Measurements from ENCODE around the gene SCRG1. TPM values are rescaled to one million over a fixed set of nuclear protein-coding genes. Genes with fewer than 3 reads are reported as not detected.

Gene SCRG1
- total RNA-seq, 6 experiments from 2014 or later = not detected

- TF ChIP-seq, protein P1, sequence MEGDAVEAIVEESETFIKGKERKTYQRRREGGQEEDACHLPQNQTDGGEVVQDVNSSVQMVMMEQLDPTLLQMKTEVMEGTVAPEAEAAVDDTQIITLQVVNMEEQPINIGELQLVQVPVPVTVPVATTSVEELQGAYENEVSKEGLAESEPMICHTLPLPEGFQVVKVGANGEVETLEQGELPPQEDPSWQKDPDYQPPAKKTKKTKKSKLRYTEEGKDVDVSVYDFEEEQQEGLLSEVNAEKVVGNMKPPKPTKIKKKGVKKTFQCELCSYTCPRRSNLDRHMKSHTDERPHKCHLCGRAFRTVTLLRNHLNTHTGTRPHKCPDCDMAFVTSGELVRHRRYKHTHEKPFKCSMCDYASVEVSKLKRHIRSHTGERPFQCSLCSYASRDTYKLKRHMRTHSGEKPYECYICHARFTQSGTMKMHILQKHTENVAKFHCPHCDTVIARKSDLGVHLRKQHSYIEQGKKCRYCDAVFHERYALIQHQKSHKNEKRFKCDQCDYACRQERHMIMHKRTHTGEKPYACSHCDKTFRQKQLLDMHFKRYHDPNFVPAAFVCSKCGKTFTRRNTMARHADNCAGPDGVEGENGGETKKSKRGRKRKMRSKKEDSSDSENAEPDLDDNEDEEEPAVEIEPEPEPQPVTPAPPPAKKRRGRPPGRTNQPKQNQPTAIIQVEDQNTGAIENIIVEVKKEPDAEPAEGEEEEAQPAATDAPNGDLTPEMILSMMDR (IDR thresholded peaks at IDR 0.05) = no peak
- H3K27me3 Mint-ChIP-seq (ENCODE audit: insufficient read depth) = no peaks in the 10 kb centered on the region; the same call in 1 of the 2 replicates
- H3K36me3 Mint-ChIP-seq (ENCODE audit: low read depth) = no peaks in the 10 kb centered on the region
- DNase-seq = no peak
- H3K4me1 Mint-ChIP-seq (ENCODE audit: low read depth) = peaks cover 9% of the 10 kb centered on the region
- no peak overlapping the region for H3K4me3 Mint-ChIP-seq
- no peak overlapping the region for H3K27ac Mint-ChIP-seq
- no peaks in the 10 kb centered on the region for H3K9me3 Mint-ChIP-seq
These were observed 4.1 kb upstream of the SCRG1 start for GRCh38 chr4:173403051-173403450.

GRCh38 chr4:173401063-173401462 is 2.1 kb upstream of the SCRG1 start:
- H3K4me1 Mint-ChIP-seq (ENCODE audit: low read depth) = peaks cover 9% of the 10 kb centered on the region
- TF ChIP-seq, protein P1 (IDR thresholded peaks at IDR 0.05) = no peak
- DNase-seq = no peak
- H3K36me3 Mint-ChIP-seq (ENCODE audit: low read depth) = no peaks in the 10 kb centered on the region
- no peaks in the 10 kb centered on the region for H3K9me3 Mint-ChIP-seq
- H3K27me3 Mint-ChIP-seq (ENCODE audit: insufficient read depth) = no peaks in the 10 kb centered on the region; the same call in 1 of the 2 replicates
- H3K4me3 Mint-ChIP-seq = no peak overlapping the region
- no peak overlapping the region for H3K27ac Mint-ChIP-seq

- TF ChIP-seq, protein P1 (IDR thresholded peaks at IDR 0.05) = no peak
- H3K4me1 Mint-ChIP-seq (ENCODE audit: low read depth) = peaks cover 5% of the 10 kb centered on the region
- no peak for DNase-seq
- H3K4me3 Mint-ChIP-seq = no peak overlapping the region
- no peaks in the 10 kb centered on the region; the same call in 1 of the 2 replicates for H3K27me3 Mint-ChIP-seq (ENCODE audit: insufficient read depth)
- H3K9me3 Mint-ChIP-seq = no peaks in the 10 kb centered on the region
- no peak overlapping the region for H3K27ac Mint-ChIP-seq
- no peaks in the 10 kb centered on the region for H3K36me3 Mint-ChIP-seq (ENCODE audit: low read depth)
These were observed 696 bp downstream of the SCRG1 start for GRCh38 chr4:173398220-173398619.

- TF ChIP-seq, protein P1 (IDR thresholded peaks at IDR 0.05) = no peak
- no peaks in the 10 kb centered on the region for H3K9me3 Mint-ChIP-seq
- DNase-seq = no peak
- no peaks in the 10 kb centered on the region for H3K36me3 Mint-ChIP-seq (ENCODE audit: low read depth)
- H3K4me1 Mint-ChIP-seq (ENCODE audit: low read depth) = no peaks in the 10 kb centered on the region; the same call in 1 of the 2 replicates
- no peak overlapping the region for H3K27ac Mint-ChIP-seq
- no peak overlapping the region for H3K4me3 Mint-ChIP-seq
- no peaks in the 10 kb centered on the region; the same call in 1 of the 2 replicates for H3K27me3 Mint-ChIP-seq (ENCODE audit: insufficient read depth)
These were observed 1.3 kb downstream of the SCRG1 start for GRCh38 chr4:173397604-173398003.

DNA sequence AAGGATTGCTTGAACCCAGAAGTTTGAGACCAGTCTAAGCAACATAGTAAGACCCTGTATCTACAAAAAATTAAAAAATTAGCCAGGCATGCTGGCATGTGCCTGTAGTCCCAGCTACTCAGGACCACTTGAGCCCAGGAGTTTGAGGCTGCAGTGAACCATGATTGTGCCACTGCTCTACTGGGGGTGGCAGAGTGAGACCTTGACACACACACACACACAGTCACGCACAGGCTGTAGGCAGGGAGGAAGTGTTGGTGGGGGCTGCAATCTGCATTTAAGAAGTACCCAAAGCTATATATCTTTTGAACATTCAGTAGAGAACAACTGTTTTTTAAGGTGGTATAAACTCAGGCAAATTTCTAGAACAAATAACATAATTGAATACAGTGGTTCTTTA is 7.2 kb downstream of the SCRG1 start:
- DNase-seq = no peak
- H3K27me3 Mint-ChIP-seq (ENCODE audit: insufficient read depth) = no peaks in the 10 kb centered on the region; the same call in 1 of the 2 replicates
- H3K36me3 Mint-ChIP-seq (ENCODE audit: low read depth) = no peaks in the 10 kb centered on the region
- H3K4me3 Mint-ChIP-seq = no peak overlapping the region
- no peak overlapping the region for H3K27ac Mint-ChIP-seq
- H3K4me1 Mint-ChIP-seq (ENCODE audit: low read depth) = no peaks in the 10 kb centered on the region
- TF ChIP-seq, protein P1 (IDR thresholded peaks at IDR 0.05) = no peak
- no peaks in the 10 kb centered on the region for H3K9me3 Mint-ChIP-seq

- Mint-ChIP-seq H3K27ac (no peak overlapping the region), H3K4me3 (no peak overlapping the region), H3K9me3 (no peaks in the 10 kb centered on the region), H3K27me3 (ENCODE audit: insufficient read depth) (no peaks in the 10 kb centered on the region), H3K36me3 (ENCODE audit: low read depth) (no peaks in the 10 kb centered on the region), H3K4me1 (ENCODE audit: low read depth) (no peaks in the 10 kb centered on the region)
- DNase-seq = no peak
- TF ChIP-seq, protein P1 (IDR thresholded peaks at IDR 0.05) = no peak
These were observed 12.2 kb downstream of the SCRG1 start for GRCh38 chr4:173386751-173387150.
